ENCODE measurements around the gene B4GALT1.

DNA sequence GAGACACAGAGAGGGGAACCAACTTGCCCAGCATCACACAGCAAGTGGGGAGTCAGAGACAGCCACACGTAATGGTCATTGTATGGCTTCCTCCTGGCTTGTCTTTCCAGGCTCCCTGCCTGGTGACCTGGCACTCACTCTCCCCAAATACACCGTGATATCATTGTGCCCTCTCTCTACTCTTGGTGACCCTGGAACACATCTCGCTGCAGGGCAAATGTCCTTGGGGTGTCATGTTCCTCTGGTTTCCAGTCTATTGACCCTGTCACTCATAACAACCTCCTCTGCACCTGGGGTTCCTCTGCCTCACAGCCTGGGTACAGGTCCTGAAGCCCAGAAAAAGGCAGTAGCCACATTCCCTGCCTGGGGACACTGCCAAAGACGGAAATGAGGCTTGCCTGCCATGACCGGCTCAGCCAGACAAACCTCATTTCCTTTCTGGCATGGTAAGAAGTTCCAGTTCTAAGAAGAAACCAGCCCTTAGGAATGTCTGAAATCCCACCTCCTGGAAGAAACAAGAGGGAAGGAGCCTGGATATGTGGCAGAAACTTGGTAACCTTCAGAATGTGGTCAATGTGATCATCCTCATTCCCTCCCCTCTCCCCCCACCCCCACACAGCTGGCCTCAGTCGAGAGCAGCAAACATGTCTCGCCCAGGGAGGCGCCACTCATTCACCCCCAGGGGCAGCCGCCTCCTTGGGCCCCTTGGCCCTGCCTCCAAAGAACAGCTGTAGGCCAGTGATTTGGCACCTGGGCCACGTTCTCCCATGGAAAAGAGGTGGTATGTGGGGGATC is 60.1 kb downstream of the B4GALT1 start:
- no peak for TF ChIP-seq POLR2A (IDR thresholded peaks at IDR 0.05)
- TF ChIP-seq, protein P1, sequence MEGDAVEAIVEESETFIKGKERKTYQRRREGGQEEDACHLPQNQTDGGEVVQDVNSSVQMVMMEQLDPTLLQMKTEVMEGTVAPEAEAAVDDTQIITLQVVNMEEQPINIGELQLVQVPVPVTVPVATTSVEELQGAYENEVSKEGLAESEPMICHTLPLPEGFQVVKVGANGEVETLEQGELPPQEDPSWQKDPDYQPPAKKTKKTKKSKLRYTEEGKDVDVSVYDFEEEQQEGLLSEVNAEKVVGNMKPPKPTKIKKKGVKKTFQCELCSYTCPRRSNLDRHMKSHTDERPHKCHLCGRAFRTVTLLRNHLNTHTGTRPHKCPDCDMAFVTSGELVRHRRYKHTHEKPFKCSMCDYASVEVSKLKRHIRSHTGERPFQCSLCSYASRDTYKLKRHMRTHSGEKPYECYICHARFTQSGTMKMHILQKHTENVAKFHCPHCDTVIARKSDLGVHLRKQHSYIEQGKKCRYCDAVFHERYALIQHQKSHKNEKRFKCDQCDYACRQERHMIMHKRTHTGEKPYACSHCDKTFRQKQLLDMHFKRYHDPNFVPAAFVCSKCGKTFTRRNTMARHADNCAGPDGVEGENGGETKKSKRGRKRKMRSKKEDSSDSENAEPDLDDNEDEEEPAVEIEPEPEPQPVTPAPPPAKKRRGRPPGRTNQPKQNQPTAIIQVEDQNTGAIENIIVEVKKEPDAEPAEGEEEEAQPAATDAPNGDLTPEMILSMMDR (IDR thresholded peaks at IDR 0.05) = no peak
- no peak for TF ChIP-seq EP300 (IDR thresholded peaks at IDR 0.05)
- TF ChIP-seq POLR2AphosphoS5 (IDR thresholded peaks at IDR 0.05) = no peak
